GM21447 (cell line): Measurements from ENCODE around the gene STX4.

Experiments used
- ATAC-seq: cut with Tn5 transposase; IDR thresholded peaks from one replicate; pipeline ENCODE4 v1.9.1; 2021; ENCODE audit not compliant: unreplicated experiment

Gene STX4

GRCh38 chr16:31063843-31064611, 30.7 kb downstream of the STX4 start:
- no peak for ATAC-seq

DNA sequence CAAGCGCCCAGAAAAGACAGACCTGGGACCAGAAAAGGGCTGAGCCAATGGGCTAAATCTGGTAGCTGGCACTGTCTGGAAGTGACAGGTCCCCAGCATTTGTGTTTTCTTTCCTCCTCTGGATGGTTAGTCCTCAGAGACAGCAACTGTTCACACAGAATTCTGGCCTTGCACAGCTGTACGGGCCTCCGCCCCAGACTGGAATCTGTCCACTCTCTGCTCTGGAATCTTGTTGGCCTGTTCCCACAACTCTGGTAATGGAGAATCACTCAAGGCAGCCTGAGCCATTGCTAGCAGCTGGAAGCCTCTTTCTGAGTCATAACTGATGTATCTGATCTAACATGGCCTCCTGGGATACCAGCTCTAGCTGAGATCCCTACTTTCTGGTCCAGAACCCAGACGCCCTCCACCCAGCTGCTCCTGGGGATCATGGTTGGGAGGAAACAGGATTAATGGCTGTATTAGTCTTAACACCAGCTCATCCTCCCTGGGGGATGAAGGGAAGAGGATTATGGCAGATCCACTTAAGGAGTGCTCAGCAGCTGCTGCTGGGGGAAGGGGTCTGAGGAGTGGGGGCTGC, 31.6 kb downstream of the STX4 start:
- no peak for ATAC-seq

- no peak for ATAC-seq
Measured at GRCh38 chr16:31067342-31067741, 34.0 kb downstream of the STX4 start.

DNA sequence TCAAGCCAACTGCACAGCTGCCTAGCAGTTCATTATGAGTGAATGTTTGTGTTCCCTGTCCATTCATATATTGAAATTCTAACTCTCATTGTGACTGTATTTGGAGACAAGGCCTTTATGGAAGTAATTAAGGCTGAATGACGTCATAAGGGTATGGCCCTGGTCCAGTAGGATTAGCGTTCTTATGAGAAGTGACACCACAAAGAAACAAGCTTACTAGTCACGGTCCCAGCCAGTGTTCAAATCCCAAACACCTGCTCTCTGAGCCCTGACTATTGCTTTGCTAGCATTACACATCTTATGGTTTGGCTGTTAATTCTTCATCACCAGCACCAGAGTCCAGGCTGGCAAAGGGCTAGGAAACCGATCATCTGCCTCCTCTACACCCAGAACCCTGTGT, 38.5 kb downstream of the STX4 start:
- no peak for ATAC-seq

GRCh38 chr16:31072540-31073141, 39.3 kb downstream of the STX4 start:
- peak; percentile 1 for ATAC-seq

DNA sequence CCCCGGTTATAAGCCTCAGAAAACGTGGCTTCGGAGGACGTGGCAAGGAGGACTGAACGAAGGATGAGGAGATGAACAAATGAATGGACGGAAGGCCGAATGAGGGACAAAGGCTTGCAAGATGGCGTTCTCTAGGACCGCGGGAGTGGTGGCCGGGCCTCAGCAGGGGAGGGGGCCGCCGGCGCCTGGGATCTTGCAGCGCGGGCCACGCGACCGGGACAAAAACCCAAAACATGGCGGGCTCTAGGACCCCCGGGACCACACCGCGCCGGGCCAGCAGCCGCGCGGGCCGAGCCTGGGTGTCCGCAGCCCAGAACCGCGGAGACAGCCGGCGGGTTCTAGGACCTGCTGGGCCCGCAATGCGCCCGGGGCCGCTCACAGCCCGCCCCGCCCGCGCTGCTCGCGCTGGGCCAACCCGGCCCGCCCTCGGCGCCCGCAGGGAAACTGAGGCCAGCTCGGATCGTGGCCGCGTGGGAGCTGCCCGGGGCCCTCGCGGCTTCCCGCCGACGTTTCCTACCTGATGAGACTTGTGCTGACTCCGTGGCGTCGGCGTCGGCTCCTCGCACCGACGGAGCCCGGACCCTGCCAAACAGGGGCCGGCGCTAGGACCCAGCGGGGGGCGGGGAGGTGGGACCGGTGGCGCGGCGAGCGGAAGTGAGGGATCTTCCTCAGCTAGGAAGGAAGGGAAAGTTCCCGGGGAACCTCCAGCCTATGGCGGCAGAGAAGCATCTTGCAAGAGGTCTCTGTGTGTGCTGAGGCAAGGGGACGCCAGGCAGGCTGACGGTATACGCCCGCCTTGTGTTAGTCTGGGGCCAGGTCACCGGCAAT, 40.0 kb downstream of the STX4 start:
- peak; percentile 52 for ATAC-seq

DNA sequence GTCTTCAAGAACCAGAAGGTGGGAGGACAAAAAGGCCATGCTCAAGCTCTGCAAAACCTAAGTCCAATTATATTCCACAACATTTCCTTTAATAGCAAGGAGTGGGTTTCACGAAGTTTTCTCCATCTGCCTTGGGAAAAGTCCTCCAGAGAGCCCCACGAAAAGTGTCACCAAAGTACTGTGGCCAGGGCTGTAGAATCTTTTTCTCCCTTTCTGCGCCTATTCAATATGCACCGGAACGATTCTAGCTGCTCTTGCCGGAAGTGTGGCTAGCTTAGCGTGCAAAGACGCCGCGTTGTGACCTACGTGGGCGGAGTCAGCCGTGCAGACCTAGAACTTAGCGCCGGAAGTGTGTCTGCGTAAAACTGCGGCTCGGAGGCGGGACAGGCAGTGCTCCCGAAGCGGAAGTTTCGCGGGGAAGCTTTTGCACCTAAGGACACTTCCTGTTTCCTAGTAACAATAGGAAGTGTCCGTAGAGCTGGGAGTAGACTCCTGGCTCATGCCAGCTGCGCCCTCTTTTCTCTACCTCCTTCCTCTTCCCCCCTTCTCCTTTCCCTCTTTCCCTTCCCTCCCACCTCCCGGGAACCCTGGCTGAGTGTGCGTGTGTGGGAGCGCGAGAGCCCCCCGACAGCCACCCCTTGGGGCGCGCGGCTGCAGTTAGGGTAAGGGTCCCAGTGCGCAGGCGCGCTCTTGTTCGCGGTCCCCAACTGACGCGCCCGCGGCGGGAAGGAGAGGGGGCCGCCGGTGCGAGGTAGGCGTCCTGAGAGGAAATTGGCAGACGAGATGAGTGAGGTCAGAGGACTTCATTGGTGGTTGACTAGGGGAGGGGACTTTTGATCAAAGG, 40.8 kb downstream of the STX4 start, which contains the start of the genes ZNF646 and ZNF668:
TSS of gene ZNF646 (plus strand) at position 453 of the 844 bp plus-strand sequence. CDS start 1,903 bp downstream, outside the sequence.
TSS of gene ZNF668 (minus strand) at position 271 of the 844 bp plus-strand sequence. CDS start 9,781 bp downstream, outside the sequence.
- peak; percentile 67 for ATAC-seq

GRCh38 chr16:31074814-31075183, 41.4 kb downstream of the STX4 start:
- no peak for ATAC-seq

- ATAC-seq, result no peak
Measured at GRCh38 chr16:31076319-31076718, 43.0 kb downstream of the STX4 start.

- no peak for ATAC-seq
Measured at GRCh38 chr16:31077024-31077423, 43.7 kb downstream of the STX4 start.

DNA sequence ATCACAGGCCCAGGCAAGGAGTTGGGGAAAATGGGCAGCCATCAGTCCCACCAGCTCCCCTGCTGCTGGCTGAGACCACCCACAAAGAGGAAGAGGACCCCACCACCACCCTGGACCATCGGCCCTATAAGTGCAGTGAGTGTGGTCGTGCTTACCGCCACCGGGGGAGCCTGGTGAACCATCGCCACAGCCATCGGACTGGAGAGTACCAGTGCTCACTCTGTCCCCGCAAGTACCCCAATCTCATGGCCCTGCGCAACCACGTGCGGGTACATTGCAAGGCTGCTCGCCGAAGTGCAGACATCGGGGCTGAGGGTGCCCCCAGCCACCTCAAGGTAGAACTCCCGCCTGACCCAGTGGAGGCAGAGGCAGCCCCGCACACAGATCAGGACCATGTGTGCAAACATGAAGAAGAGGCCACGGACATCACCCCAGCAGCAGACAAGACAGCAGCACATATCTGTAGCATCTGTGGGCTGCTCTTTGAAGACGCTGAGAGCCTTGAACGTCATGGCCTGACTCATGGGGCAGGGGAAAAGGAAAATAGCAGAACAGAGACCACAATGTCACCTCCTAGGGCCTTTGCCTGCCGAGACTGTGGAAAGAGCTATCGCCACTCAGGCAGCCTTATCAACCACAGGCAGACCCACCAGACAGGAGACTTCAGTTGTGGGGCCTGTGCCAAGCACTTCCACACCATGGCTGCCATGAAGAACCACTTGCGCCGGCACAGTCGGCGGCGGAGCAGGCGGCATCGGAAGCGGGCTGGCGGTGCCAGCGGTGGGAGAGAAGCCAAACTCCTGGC, 44.4 kb downstream of the STX4 start:
- ATAC-seq, result no peak

- ATAC-seq, result no peak
Measured at GRCh38 chr16:31078597-31079341, 45.4 kb downstream of the STX4 start.

DNA sequence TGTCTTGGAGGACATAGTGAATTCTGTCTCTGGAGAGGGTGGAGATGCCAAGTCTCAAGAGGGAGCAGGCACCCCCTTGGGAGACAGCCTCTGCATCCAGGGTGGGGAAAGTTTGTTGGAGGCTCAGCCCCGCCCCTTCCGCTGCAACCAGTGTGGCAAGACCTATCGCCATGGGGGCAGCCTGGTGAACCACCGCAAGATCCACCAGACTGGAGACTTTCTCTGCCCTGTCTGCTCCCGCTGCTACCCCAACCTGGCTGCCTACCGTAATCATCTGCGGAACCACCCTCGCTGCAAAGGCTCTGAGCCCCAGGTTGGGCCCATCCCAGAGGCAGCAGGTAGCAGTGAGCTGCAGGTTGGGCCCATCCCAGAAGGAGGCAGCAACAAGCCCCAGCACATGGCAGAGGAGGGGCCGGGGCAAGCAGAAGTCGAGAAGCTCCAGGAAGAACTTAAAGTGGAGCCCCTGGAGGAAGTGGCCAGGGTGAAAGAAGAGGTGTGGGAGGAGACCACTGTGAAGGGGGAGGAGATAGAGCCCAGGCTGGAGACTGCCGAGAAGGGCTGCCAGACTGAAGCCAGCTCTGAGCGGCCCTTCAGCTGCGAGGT, 46.1 kb downstream of the STX4 start:
- ATAC-seq, result no peak

DNA sequence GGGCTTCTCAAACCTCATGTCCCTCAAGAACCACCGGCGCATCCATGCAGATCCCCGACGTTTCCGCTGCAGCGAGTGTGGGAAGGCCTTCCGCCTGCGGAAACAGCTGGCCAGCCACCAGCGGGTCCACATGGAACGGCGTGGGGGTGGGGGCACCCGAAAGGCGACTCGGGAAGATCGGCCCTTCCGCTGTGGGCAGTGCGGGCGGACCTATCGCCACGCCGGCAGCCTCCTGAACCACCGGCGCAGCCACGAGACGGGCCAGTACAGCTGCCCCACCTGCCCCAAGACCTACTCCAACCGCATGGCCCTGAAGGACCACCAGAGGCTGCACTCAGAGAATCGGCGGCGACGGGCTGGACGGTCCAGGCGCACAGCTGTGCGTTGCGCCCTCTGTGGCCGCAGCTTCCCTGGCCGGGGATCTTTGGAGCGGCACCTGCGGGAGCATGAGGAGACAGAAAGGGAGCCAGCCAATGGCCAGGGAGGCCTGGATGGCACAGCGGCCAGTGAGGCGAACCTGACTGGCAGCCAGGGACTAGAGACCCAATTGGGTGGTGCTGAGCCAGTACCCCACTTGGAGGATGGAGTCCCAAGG, 46.8 kb downstream of the STX4 start:
- no peak for ATAC-seq

- no peak for ATAC-seq
Measured at GRCh38 chr16:31080756-31081419, 47.5 kb downstream of the STX4 start.

GRCh38 chr16:31081428-31082351, 48.3 kb downstream of the STX4 start:
- ATAC-seq, result no peak
